Adipocyte (in vitro differentiated cells): Measurements from ENCODE around the gene OR2T12.
"Not testable (repeated sequence)": the region's sequence is repeated elsewhere in the genome, so short reads cannot be mapped to it uniquely, and the experiment has no call there.

Experiments
- DNase-seq: peaks from one replicate; pipeline ENCODE4 v3.0.0-alpha.2; 2015; ENCODE audit warnings: low read depth
- H3K27me3 ChIP-seq: replicated peaks from 2 replicates; pipeline ENCODE4 v1.7.0; 2013; ENCODE audit warnings: mild to moderate bottlenecking, low read length, moderate library complexity; ENCODE audit not compliant: control insufficient read depth, insufficient read depth
- H3K36me3 ChIP-seq: 2 replicates; pipeline ENCODE4 v1.7.0; 2013; ENCODE audit warnings: low read length, mild to moderate bottlenecking, moderate library complexity; ENCODE audit not compliant: control insufficient read depth, insufficient read depth, severe bottlenecking
- H3K4me1 ChIP-seq: 2 replicates; pipeline ENCODE4 v1.7.0; 2013; ENCODE audit warnings: mild to moderate bottlenecking, low read length, moderate library complexity; ENCODE audit not compliant: control insufficient read depth, insufficient read depth
- H3K4me3 ChIP-seq: 2 replicates; pipeline ENCODE4 v1.7.0; 2013; ENCODE audit warnings: mild to moderate bottlenecking, low read length, moderate library complexity
- H3K9ac ChIP-seq: 2 replicates; pipeline ENCODE4 v1.7.0; 2013; ENCODE audit warnings: mild to moderate bottlenecking, low read length, moderate library complexity
- H3K9me3 ChIP-seq: 2 replicates; pipeline ENCODE4 v1.7.0; 2013; ENCODE audit warnings: mild to moderate bottlenecking, low read length, moderate library complexity; ENCODE audit not compliant: control insufficient read depth

The OR2T12 gene

GRCh38 chr1:248303324-248303723, at the start of gene OR2T12:
TSS of gene OR2T12 (minus strand) at chr1:248303424. CDS start at chr1:248295578, 7,846 bp downstream.
- Histone ChIP-seq H3K9ac (no peak within 1 kb of the TSS), H3K27me3 (no peaks in the 10 kb centered on the region), H3K4me1 (no peaks in the 10 kb centered on the region), H3K36me3 (no peaks in the 10 kb centered on the region), H3K4me3 (no peak within 1 kb of the TSS), H3K9me3 (no peaks in the 10 kb centered on the region)
- no peak for DNase-seq

- H3K27me3 ChIP-seq: no peaks in the 10 kb centered on the region
- no peaks in the 10 kb centered on the region for H3K4me1 ChIP-seq
- H3K36me3 ChIP-seq: no peaks in the 10 kb centered on the region
- no peaks in the 10 kb centered on the region for H3K9me3 ChIP-seq
- H3K4me3 ChIP-seq: no peak within 1 kb of the TSS
- no peak within 1 kb of the TSS for H3K9ac ChIP-seq
- DNase-seq: no peak
Observed at GRCh38 chr1:248348475-248348874, 45.3 kb upstream of the OR2T12 start, which contains the start of gene OR14C36. TSS of gene OR14C36 (plus strand) at chr1:248348775. CDS start at chr1:248348775, 0 bp downstream.

GRCh38 chr1:248343451-248343850, 40.2 kb upstream of the OR2T12 start:
- Histone ChIP-seq H3K36me3 (no peaks in the 10 kb centered on the region), H3K27me3 (no peaks in the 10 kb centered on the region), H3K4me3 (no peak overlapping the region), H3K9ac (no peak overlapping the region), H3K4me1 (no peaks in the 10 kb centered on the region), H3K9me3 (peaks cover 3% of the 10 kb centered on the region)
- no peak for DNase-seq

- Histone ChIP-seq H3K27me3 (no peaks in the 10 kb centered on the region), H3K36me3 (no peaks in the 10 kb centered on the region), H3K4me1 (no peaks in the 10 kb centered on the region), H3K4me3 (no peak within 1 kb of the TSS), H3K9ac (no peak within 1 kb of the TSS), H3K9me3 (peaks cover 4% of the 10 kb centered on the region)
- DNase-seq: no peak
Observed at GRCh38 chr1:248324468-248324867, 21.2 kb upstream of the OR2T12 start, which contains the start of gene OR2M7. TSS of gene OR2M7 (minus strand) at chr1:248324568. CDS start at chr1:248324568, 0 bp downstream.

GRCh38 chr1:248316796-248317195, 13.6 kb upstream of the OR2T12 start:
- no peak for DNase-seq
- Histone ChIP-seq H3K27me3 (no peaks in the 10 kb centered on the region), H3K36me3 (no peaks in the 10 kb centered on the region), H3K4me3 (no peak overlapping the region), H3K9me3 (peaks cover 16% of the 10 kb centered on the region), H3K9ac (no peak overlapping the region), H3K4me1 (no peaks in the 10 kb centered on the region)

GRCh38 chr1:248306740-248307139, 3.5 kb upstream of the OR2T12 start:
- H3K4me1 ChIP-seq, H3K36me3 ChIP-seq, H3K9ac ChIP-seq, H3K4me3 ChIP-seq, H3K9me3 ChIP-seq, DNase-seq, H3K27me3 ChIP-seq: not testable (repeated sequence)

- no peak for DNase-seq
- Histone ChIP-seq H3K4me1 (no peaks in the 10 kb centered on the region), H3K9me3 (no peaks in the 10 kb centered on the region), H3K4me3 (no peak overlapping the region), H3K27me3 (no peaks in the 10 kb centered on the region), H3K9ac (no peak overlapping the region), H3K36me3 (no peaks in the 10 kb centered on the region)
Observed at GRCh38 chr1:248306103-248306502, 2.9 kb upstream of the OR2T12 start.

- not testable (repeated sequence) for H3K36me3 ChIP-seq, DNase-seq
Observed at GRCh38 chr1:248305672-248306071, 2.4 kb upstream of the OR2T12 start.

GRCh38 chr1:248288391-248288790, 14.8 kb downstream of the OR2T12 start:
- no peak for DNase-seq
- H3K36me3 ChIP-seq: no peaks in the 10 kb centered on the region
- no peaks in the 10 kb centered on the region for H3K9me3 ChIP-seq
- H3K9ac ChIP-seq: no peak overlapping the region
- H3K27me3 ChIP-seq: no peaks in the 10 kb centered on the region
- H3K4me1 ChIP-seq: no peaks in the 10 kb centered on the region
- H3K4me3 ChIP-seq: no peak overlapping the region

More at GRCh38 chr1:248305672-248306071, 2.4 kb upstream of the OR2T12 start:
- not testable (repeated sequence) for H3K9ac ChIP-seq, H3K9me3 ChIP-seq, H3K27me3 ChIP-seq, H3K4me1 ChIP-seq, H3K4me3 ChIP-seq

GRCh38 chr1:248277876-248278275, 25.3 kb downstream of the OR2T12 start, which contains the start of gene OR2T33:
TSS of gene OR2T33 (minus strand) at chr1:248277976. CDS start at chr1:248273814, 4,162 bp downstream.
- H3K9me3 ChIP-seq: peaks cover 3% of the 10 kb centered on the region
- H3K9ac ChIP-seq: no peak within 1 kb of the TSS
- no peak within 1 kb of the TSS for H3K4me3 ChIP-seq
- no peaks in the 10 kb centered on the region for H3K4me1 ChIP-seq
- DNase-seq: no peak
- no peaks in the 10 kb centered on the region for H3K27me3 ChIP-seq
- H3K36me3 ChIP-seq: no peaks in the 10 kb centered on the region

- H3K9me3 ChIP-seq, H3K4me1 ChIP-seq, H3K27me3 ChIP-seq, H3K9ac ChIP-seq, DNase-seq, H3K36me3 ChIP-seq, H3K4me3 ChIP-seq: not testable (repeated sequence)
Observed at GRCh38 chr1:248273225-248273624, 30.0 kb downstream of the OR2T12 start.

- no peak overlapping the region for H3K4me3 ChIP-seq
- H3K9me3 ChIP-seq: no peaks in the 10 kb centered on the region
- H3K4me1 ChIP-seq: no peaks in the 10 kb centered on the region
- no peak overlapping the region for H3K9ac ChIP-seq
- no peak for DNase-seq
- no peaks in the 10 kb centered on the region for H3K27me3 ChIP-seq
- no peaks in the 10 kb centered on the region for H3K36me3 ChIP-seq
Observed at GRCh38 chr1:248268178-248268577, 35.0 kb downstream of the OR2T12 start.
